CD14-positive monocyte (primary cell): ENCODE results near the gene OBSCN. TPM values are rescaled to one million over a fixed set of nuclear protein-coding genes. Genes with fewer than 3 reads are reported as not detected.

Experiments used
- DNase-seq, 3 donors: peaks; one replicate each; pipeline ENCODE4 v3.0.0-alpha.2; 2011 to 2022
- H2AFZ ChIP-seq: 2 replicates; pipeline ENCODE4 v1.6.0; 2012; ENCODE audit warnings: mild to moderate bottlenecking, low read depth, low read length, inconsistent platforms; ENCODE audit not compliant: insufficient read depth, poor library complexity, severe bottlenecking
- H3K27ac ChIP-seq, 2 donors: 1 replicate in 1 of 2; 2 replicates in 1 of 2; pipeline ENCODE4 v1.5.1; 2012 to 2013; ENCODE audit warnings: low read length in 2 of 2, control low read depth in 1 of 2, inconsistent platforms in 1 of 2, low read depth in 1 of 2, mild to moderate bottlenecking in 1 of 2
- H3K27me3 ChIP-seq, 2 donors: one replicate each; pipeline versions ENCODE4 v1.6.0 to v1.6.1; 2011 to 2013; ENCODE audit warnings: low read length in 2 of 2; ENCODE audit not compliant: control insufficient read depth in 2 of 2, insufficient read depth in 2 of 2
- H3K36me3 ChIP-seq, 2 donors: replicated peaks in 1 of 2; 1 replicate in 1 of 2; 2 replicates in 1 of 2; pipeline versions ENCODE4 v1.5.1 to v1.6.1; 2012 to 2013; ENCODE audit warnings: low read length in 2 of 2, control low read depth in 1 of 2, inconsistent platforms in 1 of 2, mild to moderate bottlenecking in 1 of 2; ENCODE audit not compliant: insufficient read depth in 2 of 2, control insufficient read depth in 1 of 2
- H3K4me1 ChIP-seq, 2 donors: 1 replicate in 1 of 2; 2 replicates in 1 of 2; pipeline versions ENCODE4 v1.5.1 to v1.6.1; 2012 to 2013; ENCODE audit warnings: low read length in 2 of 2, control low read depth in 1 of 2, inconsistent platforms in 1 of 2, mild to moderate bottlenecking in 1 of 2, moderate library complexity in 1 of 2; ENCODE audit not compliant: insufficient read depth in 2 of 2, control insufficient read depth in 1 of 2
- H3K4me2 ChIP-seq: replicated peaks from 2 replicates; pipeline ENCODE3; 2012; ENCODE audit warnings: low read length, moderate library complexity, mild to moderate bottlenecking; ENCODE audit not compliant: poor library complexity, severe bottlenecking; ENCODE audit errors: extremely low read depth
- H3K4me3 ChIP-seq, 3 experiments: fragments of 200-600 bp in 1 of 3; sonication (generic) in 1 of 3; replicated peaks in 1 of 3; 1 replicate in 2 of 3; 2 replicates in 1 of 3; pipeline ENCODE4 v1.5.1; 2011 to 2013; ENCODE audit warnings: low read length in 3 of 3, mild to moderate bottlenecking in 3 of 3, control low read depth in 2 of 3, low read depth in 2 of 3, inconsistent platforms in 1 of 3, moderate library complexity in 1 of 3
- H3K79me2 ChIP-seq: 2 replicates; pipeline ENCODE4 v1.6.0; 2012; ENCODE audit warnings: mild to moderate bottlenecking, control low read depth, inconsistent platforms, low read length, moderate library complexity; ENCODE audit not compliant: insufficient read depth
- H3K9ac ChIP-seq: 2 replicates; pipeline ENCODE4 v1.6.0; 2017; ENCODE audit warnings: low read length, mild to moderate bottlenecking; ENCODE audit not compliant: insufficient read depth, poor library complexity, severe bottlenecking
- H3K9me3 ChIP-seq, 2 donors: replicated peaks in 1 of 2; 1 replicate in 1 of 2; 2 replicates in 1 of 2; pipeline versions ENCODE4 v1.5.1 to v1.6.1; 2012 to 2013; ENCODE audit warnings: low read length in 2 of 2, control low read depth in 1 of 2; ENCODE audit not compliant: control insufficient read depth in 1 of 2, insufficient read depth in 1 of 2
- H4K20me1 ChIP-seq: 2 replicates; pipeline ENCODE4 v1.6.0; 2012; ENCODE audit warnings: mild to moderate bottlenecking, low read length, control low read depth, moderate library complexity; ENCODE audit not compliant: insufficient read depth
- H3K27ac Mint-ChIP-seq, 7 donors: one replicate each; pipeline ENCODE4 v1.8.0; 2020; ENCODE audit warnings: mild to moderate bottlenecking in 7 of 7, mixed read lengths in 7 of 7, moderate library complexity in 6 of 7, inconsistent platforms in 2 of 7
- H3K27me3 Mint-ChIP-seq, 3 donors: one replicate each; pipeline ENCODE4 v1.8.0; 2021 to 2022; ENCODE audit warnings: low read depth in 3 of 3, mild to moderate bottlenecking in 3 of 3, mixed read lengths in 3 of 3, moderate library complexity in 3 of 3, inconsistent platforms in 1 of 3
- H3K36me3 Mint-ChIP-seq, 2 donors: one replicate each; pipeline ENCODE4 v1.8.0; 2020; ENCODE audit warnings: mixed read lengths in 2 of 2, inconsistent platforms in 1 of 2, mild to moderate bottlenecking in 1 of 2
- H3K4me1 Mint-ChIP-seq: one replicate; pipeline ENCODE4 v1.8.0; 2020; ENCODE audit warnings: mild to moderate bottlenecking, mixed read lengths
- H3K4me3 Mint-ChIP-seq, 2 donors: one replicate each; pipeline ENCODE4 v1.8.0; 2020; ENCODE audit warnings: mild to moderate bottlenecking in 2 of 2, mixed read lengths in 2 of 2, moderate library complexity in 1 of 2
- H3K9me3 Mint-ChIP-seq, 7 donors: one replicate each; pipeline ENCODE4 v1.8.0; 2020 to 2022; ENCODE audit warnings: mixed read lengths in 7 of 7, mild to moderate bottlenecking in 6 of 7, moderate library complexity in 6 of 7, inconsistent platforms in 2 of 7
- CTCF ChIP-seq: fragments of 200-600 bp; IDR thresholded peaks from one replicate; pipeline ENCODE4 v1.8.0; 2022; ENCODE audit warnings: antibody characterized with exemption, mild to moderate bottlenecking
- WGBS: methylation state at CpG from one replicate; pipeline ENCODE4 v1.1.5; 2013; ENCODE audit warnings: missing lambda C conversion rate; ENCODE audit not compliant: insufficient coverage; 5-methylcytosine and 5-hydroxymethylcytosine counted together
- intact Hi-C, 2 donors: fragments of 100-400 bp; cut with micrococcal nuclease; formaldehyde crosslinking; loops; one replicate each; pipeline versions ENCODE4 v1.15.0 to v1.15.1; 2023
- polyA plus RNA-seq, 3 donors: library from polyadenylated mRNA; depleted of rRNA in 1 of 3; unstranded in 2 of 3; stranded (reverse) in 1 of 3; fragments of 300-500 nt in 2 of 3; fragments of >200 nt in 1 of 3; fragmentation: Illumina TruSeq in 2 of 3; gene quantifications; 1 replicate in 2 of 3; 2 replicates in 1 of 3; pipeline ENCODE4 v1.2.3, GENCODE V29; 2012 to 2021

OBSCN gene
- polyA plus RNA-seq, 3 donors, result 0.57 to 1.5 (median 0.76) TPM

GRCh38 chr1:228370439-228370940 is 162.6 kb downstream of the OBSCN start:
- no peaks in the 10 kb centered on the region for H3K4me1 ChIP-seq
- H3K79me2 ChIP-seq, result no peaks in the 10 kb centered on the region
- H3K9me3 ChIP-seq, result no peaks in the 10 kb centered on the region
- no peak overlapping the region for H3K27ac Mint-ChIP-seq
- H3K4me3 Mint-ChIP-seq, result no peak overlapping the region
- no peaks in the 10 kb centered on the region for H3K9me3 Mint-ChIP-seq
- no peak for DNase-seq
- no peak for TF ChIP-seq CTCF
- no peaks in the 10 kb centered on the region for H3K36me3 Mint-ChIP-seq
- intact Hi-C loops, result no loop called here
- no peaks in the 10 kb centered on the region for H3K4me1 Mint-ChIP-seq
- H3K27me3 Mint-ChIP-seq, result peaks cover 1 to 3% (median 3%) of the 10 kb centered on the region in 3 donors
- no peak overlapping the region for H3K4me2 ChIP-seq
- H4K20me1 ChIP-seq, result no peaks in the 10 kb centered on the region
- H3K9ac ChIP-seq, result no peak overlapping the region
- no peak overlapping the region for H3K4me3 ChIP-seq
- H2AFZ ChIP-seq, result no peak overlapping the region
- 93% methylated on average over 10 of the region's 10 CpGs for WGBS
- no peaks in the 10 kb centered on the region for H3K27me3 ChIP-seq
- no peaks in the 10 kb centered on the region for H3K36me3 ChIP-seq
- no peak overlapping the region for H3K27ac ChIP-seq

- Mint-ChIP-seq H3K27me3 (peaks cover 1 to 3% (median 3%) of the 10 kb centered on the region in 3 donors), H3K4me1 (no peaks in the 10 kb centered on the region), H3K9me3 (peaks cover 0 to 2% (median 0%) of the 10 kb centered on the region in 7 donors), H3K4me3 (no peak overlapping the region), H3K36me3 (no peaks in the 10 kb centered on the region), H3K27ac (no peak overlapping the region)
- WGBS, result 92% methylated on average over 46 of the region's 50 CpGs
- Histone ChIP-seq H2AFZ (no peak overlapping the region), H3K36me3 (no peaks in the 10 kb centered on the region), H3K27ac (no peak overlapping the region), H3K9me3 (no peaks in the 10 kb centered on the region), H3K4me2 (no peak overlapping the region), H3K9ac (no peak overlapping the region), H3K4me3 (no peak overlapping the region), H3K4me1 (no peaks in the 10 kb centered on the region), H3K79me2 (no peaks in the 10 kb centered on the region), H4K20me1 (no peaks in the 10 kb centered on the region), H3K27me3 (no peaks in the 10 kb centered on the region)
- intact Hi-C loops, result no loop called here
- TF ChIP-seq CTCF, result no peak
- DNase-seq, result no peak
Measured at GRCh38 chr1:228370941-228371740, 163.3 kb downstream of the OBSCN start.
